Measurements from ENCODE around the gene KCNH8. TPM values are rescaled to one million over a fixed set of nuclear protein-coding genes. Genes with fewer than 3 reads are reported as not detected.

The KCNH8 gene
- total RNA-seq, 1 experiment from 2014 or later, result not detected

DNA sequence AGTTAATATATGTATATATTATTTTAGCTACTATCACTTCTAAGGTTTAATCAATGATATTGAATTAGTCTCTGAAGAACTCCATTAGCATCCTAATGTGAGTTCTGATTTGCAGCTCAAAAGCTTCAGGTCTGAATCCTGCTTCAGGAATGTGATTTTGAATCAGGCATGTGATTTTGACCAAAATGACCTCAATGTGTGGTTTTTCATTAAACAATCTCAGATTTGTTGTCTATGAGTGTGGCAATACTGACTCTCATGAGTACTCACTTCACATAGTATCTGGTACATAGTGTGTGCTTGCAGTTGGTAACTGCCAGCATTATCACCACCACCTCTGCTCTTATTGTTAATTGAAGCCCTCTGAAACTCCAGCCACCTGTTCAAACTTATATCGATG, 251.0 kb downstream of the KCNH8 start:
- H3K36me3 ChIP-seq (ENCODE audit: control insufficient read depth, insufficient read depth, low read length), result no peaks in the 10 kb centered on the region
- H3K4me1 ChIP-seq (ENCODE audit: control insufficient read depth, insufficient read depth, low read length), result no peaks in the 10 kb centered on the region
- no peaks in the 10 kb centered on the region for H3K9me3 ChIP-seq (ENCODE audit: control insufficient read depth, insufficient read depth, low read depth, low read length)
- no peak overlapping the region for H3K27ac ChIP-seq (ENCODE audit: low read length)
- POLR2A ChIA-PET, result no interaction called here
- no TSS peak for BruUV-seq (replicated peaks)
- no peak overlapping the region for H3K4me3 ChIP-seq (ENCODE audit: low read depth in 2 of 2, low read length in 2 of 2)
- CTCF ChIA-PET, result no interaction called here
- no peaks in the 10 kb centered on the region for H3K27me3 ChIP-seq (ENCODE audit: control insufficient read depth, insufficient read depth, low read length)
- ATAC-seq, result no peak
- no peak for TF ChIP-seq TCF7L2 (IDR thresholded peaks at IDR 0.05; ENCODE audit: low read depth, low read length)
- no peak for TF ChIP-seq REST (IDR thresholded peaks at IDR 0.05; ENCODE audit: insufficient read depth in 1 of 2, low read depth in 2 of 2, low read length in 1 of 2)
- TF ChIP-seq CTCF (IDR thresholded peaks at IDR 0.05), result no peak
- TF ChIP-seq SIN3A (IDR thresholded peaks at IDR 0.05; ENCODE audit: borderline replicate concordance, insufficient read depth, low read depth, low read length), result no peak
- TF ChIP-seq POLR2AphosphoS5 (IDR thresholded peaks at IDR 0.05; ENCODE audit: low read depth, low read length), result no peak
- intact Hi-C loops (cut with micrococcal nuclease; ENCODE audit: unreplicated experiment) (no loop called here), in situ Hi-C loops (cut with HindIII; ENCODE audit: low pct_unique_long_range_greater_than_20kb, low sequenced_read_pairs) (no loop called here)
- no peak for DNase-seq (ENCODE audit: low read depth, low spot score)

DNA sequence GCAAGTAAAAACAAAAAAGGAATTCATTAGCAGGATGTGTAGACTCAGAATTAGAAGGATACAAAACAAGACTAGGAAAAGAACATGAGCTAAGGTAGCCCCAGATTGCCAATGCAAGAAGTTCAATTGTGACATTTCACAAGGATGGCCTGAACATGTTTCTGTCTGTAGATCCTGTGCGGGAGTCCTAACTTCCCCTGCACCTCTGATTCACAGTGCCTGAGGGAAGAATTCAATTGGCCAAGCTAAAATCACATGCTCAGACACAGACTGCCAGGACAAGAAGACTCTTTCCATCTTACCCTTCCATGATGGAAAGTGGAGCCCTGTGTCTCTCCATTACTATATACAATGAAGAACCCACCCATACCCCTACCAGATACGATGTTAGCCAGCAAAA, 251.5 kb downstream of the KCNH8 start:
- no peak for ATAC-seq
- BruUV-seq (replicated peaks), result no TSS peak
- H3K4me1 ChIP-seq (ENCODE audit: control insufficient read depth, insufficient read depth, low read length), result no peaks in the 10 kb centered on the region
- intact Hi-C loops (cut with micrococcal nuclease; ENCODE audit: unreplicated experiment), result no loop called here
- TF ChIP-seq POLR2AphosphoS5 (IDR thresholded peaks at IDR 0.05; ENCODE audit: low read depth, low read length), result no peak
- TF ChIP-seq SIN3A (IDR thresholded peaks at IDR 0.05; ENCODE audit: borderline replicate concordance, insufficient read depth, low read depth, low read length), result no peak
- TF ChIP-seq CTCF (IDR thresholded peaks at IDR 0.05), result no peak
- no peak for TF ChIP-seq TCF7L2 (IDR thresholded peaks at IDR 0.05; ENCODE audit: low read depth, low read length)
- TF ChIP-seq REST (IDR thresholded peaks at IDR 0.05; ENCODE audit: insufficient read depth in 1 of 2, low read depth in 2 of 2, low read length in 1 of 2), result no peak
- H3K27ac ChIP-seq (ENCODE audit: low read length), result no peak overlapping the region
- H3K36me3 ChIP-seq (ENCODE audit: control insufficient read depth, insufficient read depth, low read length), result no peaks in the 10 kb centered on the region
- H3K9me3 ChIP-seq (ENCODE audit: control insufficient read depth, insufficient read depth, low read depth, low read length), result no peaks in the 10 kb centered on the region
- H3K4me3 ChIP-seq (ENCODE audit: low read depth in 2 of 2, low read length in 2 of 2), result no peak overlapping the region
- ChIA-PET POLR2A (no interaction called here), CTCF (no interaction called here)
- DNase-seq (ENCODE audit: low read depth, low spot score), result no peak
- no peaks in the 10 kb centered on the region for H3K27me3 ChIP-seq (ENCODE audit: control insufficient read depth, insufficient read depth, low read length)
- in situ Hi-C loops (cut with HindIII; ENCODE audit: low pct_unique_long_range_greater_than_20kb, low sequenced_read_pairs), result no loop called here

All from Panc1 (cell line).